ENCODE measurements around the gene SHOC2. TPM values are rescaled to one million over a fixed set of nuclear protein-coding genes. Genes with fewer than 3 reads are reported as not detected.

Gene SHOC2
- total RNA-seq = 22.6 and 24.4 TPM in 2 replicates

DNA sequence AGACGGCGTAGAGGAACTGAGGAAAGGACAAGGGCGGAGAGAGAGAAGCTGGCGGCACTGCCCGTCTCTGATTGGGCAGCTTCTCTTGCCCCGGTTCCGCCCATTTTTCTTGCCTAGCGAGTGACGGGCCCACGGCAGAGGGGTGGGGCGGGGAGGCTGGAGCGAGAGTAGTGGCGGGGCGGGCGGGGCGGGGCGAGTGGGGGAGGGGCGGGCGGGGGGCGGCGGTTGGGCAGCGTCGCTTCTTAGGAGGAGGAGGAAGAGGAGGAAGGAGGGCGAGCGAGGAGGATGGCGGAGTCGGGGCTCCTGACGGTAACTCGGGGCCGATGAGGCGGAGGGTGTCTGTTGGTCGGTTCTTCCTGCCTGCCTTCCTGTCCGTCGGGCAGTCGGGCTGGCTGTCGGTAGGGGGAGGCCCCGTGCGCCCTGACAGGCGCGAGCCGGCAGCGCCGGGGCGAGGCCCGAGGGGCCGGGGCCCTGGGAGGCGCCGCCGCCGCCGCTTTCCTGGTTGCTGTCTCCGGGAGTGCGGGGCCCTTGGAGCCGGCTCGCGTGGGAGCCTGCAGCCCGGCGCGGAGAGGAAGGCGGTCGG, at the start of gene SHOC2:
Gene SHOC2 (plus strand): TSS at position 256 of the 583 bp plus-strand sequence. CDS start 44,755 bp downstream, outside the sequence.
- H3K27me3 ChIP-seq (ENCODE audit: control insufficient read depth, insufficient read depth, low read length) = no peaks in the 10 kb centered on the region
- no peak for DNase-seq (ENCODE audit: low read depth)
- TF ChIP-seq CTCF (IDR thresholded peaks at IDR 0.05; ENCODE audit: insufficient read depth, low read length, poor library complexity, severe bottlenecking) = peak; percentile 15
- H3K36me3 ChIP-seq (ENCODE audit: control insufficient read depth, insufficient read depth, low read length) = no peaks in the 10 kb centered on the region
- H3K4me3 ChIP-seq (ENCODE audit: low read depth, low read length) = peak within 1 kb of the TSS; percentile 83

DNA sequence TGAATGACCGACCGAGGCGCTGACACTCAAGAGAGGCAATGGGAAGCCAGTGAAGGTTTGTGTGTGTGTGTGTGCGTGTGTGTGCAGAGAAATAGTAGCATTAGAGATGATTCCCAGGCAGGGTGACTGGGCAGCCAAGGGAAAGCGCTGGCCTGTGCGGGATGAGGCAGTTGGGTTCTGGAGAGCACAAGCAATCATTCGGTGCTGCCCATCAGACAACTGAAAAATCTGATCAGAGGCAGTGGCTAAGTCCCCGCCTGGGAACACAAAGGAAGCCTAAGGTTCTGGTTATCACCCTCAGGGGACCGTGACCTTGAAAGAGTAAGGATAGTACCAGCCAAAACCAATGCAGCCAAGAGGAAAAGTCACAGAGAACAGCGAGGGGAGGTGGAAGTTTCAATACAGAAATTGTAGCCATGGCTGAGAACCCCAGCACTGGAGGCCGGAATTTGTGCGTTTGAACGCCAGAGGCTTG, 48.5 kb upstream of the SHOC2 start:
- DNase-seq (ENCODE audit: low read depth) = no peak
- Histone ChIP-seq H3K4me3 (ENCODE audit: low read depth, low read length) (no peak overlapping the region), H3K27me3 (ENCODE audit: control insufficient read depth, insufficient read depth, low read length) (no peaks in the 10 kb centered on the region), H3K36me3 (ENCODE audit: control insufficient read depth, insufficient read depth, low read length) (no peaks in the 10 kb centered on the region)
- TF ChIP-seq CTCF (IDR thresholded peaks at IDR 0.05; ENCODE audit: insufficient read depth, low read length, poor library complexity, severe bottlenecking) = no peak

GRCh38 chr10:110871298-110872084, 47.9 kb upstream of the SHOC2 start, which contains the start of gene PDCD4:
Gene PDCD4 (plus strand): TSS chr10:110871928. CDS start chr10:110876028, 4,100 bp downstream.
- H3K27me3 ChIP-seq (ENCODE audit: control insufficient read depth, insufficient read depth, low read length) = no peaks in the 10 kb centered on the region
- no peaks in the 10 kb centered on the region for H3K36me3 ChIP-seq (ENCODE audit: control insufficient read depth, insufficient read depth, low read length)
- peak; percentile 77 for DNase-seq (ENCODE audit: low read depth)
- peak within 1 kb of the TSS; percentile 79 for H3K4me3 ChIP-seq (ENCODE audit: low read depth, low read length)
- TF ChIP-seq CTCF (IDR thresholded peaks at IDR 0.05; ENCODE audit: insufficient read depth, low read length, poor library complexity, severe bottlenecking) = no peak

DNA sequence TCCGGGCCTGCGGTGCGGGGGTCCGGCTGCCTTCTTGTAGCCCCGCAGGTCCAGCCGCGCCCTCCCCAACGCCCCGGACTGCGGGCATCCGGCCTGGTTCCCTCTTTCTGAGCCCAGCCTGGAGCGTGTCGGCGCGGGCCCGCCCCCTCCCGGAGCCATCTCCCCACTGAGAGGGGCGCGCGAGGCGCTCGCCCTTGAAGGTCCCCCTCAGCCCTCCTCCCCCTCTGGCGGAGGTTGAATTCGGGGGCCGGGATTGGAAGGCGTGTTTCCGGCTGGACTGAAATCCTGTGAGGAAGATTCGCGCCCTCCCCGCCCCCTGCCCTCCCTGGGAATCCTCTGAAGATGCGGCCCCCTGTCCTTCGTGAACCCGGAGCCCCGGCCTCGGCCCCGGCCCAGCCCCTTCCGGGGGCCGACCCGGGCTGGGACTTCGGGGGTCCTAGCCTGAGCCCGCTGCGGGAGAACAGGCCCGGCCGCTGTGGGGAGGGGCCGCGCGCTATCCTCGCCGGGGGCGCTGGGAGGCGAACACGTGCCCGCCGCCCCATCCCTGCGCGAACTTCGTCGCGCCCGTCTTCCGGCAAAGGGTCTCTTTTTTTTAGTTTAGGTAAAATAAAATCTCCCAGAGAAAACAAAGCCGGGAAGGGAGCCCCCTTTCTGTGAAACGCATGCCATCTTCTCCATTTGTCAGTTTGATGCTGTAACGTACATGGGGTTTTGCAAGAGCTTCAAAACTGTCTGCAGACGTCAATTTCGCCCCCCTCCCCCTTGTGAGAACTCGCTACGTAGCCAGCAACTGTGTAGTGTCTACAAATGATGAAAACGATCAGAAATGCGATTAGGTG, 47.0 kb upstream of the SHOC2 start:
- no peak for DNase-seq (ENCODE audit: low read depth)
- peak; percentile 30 for TF ChIP-seq CTCF (IDR thresholded peaks at IDR 0.05; ENCODE audit: insufficient read depth, low read length, poor library complexity, severe bottlenecking)
- H3K36me3 ChIP-seq (ENCODE audit: control insufficient read depth, insufficient read depth, low read length) = no peaks in the 10 kb centered on the region
- H3K27me3 ChIP-seq (ENCODE audit: control insufficient read depth, insufficient read depth, low read length) = no peaks in the 10 kb centered on the region
- H3K4me3 ChIP-seq (ENCODE audit: low read depth, low read length) = peak overlapping the region; percentile 79

- TF ChIP-seq CTCF (IDR thresholded peaks at IDR 0.05; ENCODE audit: insufficient read depth, low read length, poor library complexity, severe bottlenecking) = no peak
- H3K36me3 ChIP-seq (ENCODE audit: control insufficient read depth, insufficient read depth, low read length) = no peaks in the 10 kb centered on the region
- H3K27me3 ChIP-seq (ENCODE audit: control insufficient read depth, insufficient read depth, low read length) = no peaks in the 10 kb centered on the region
- no peak for DNase-seq (ENCODE audit: low read depth)
- H3K4me3 ChIP-seq (ENCODE audit: low read depth, low read length) = peak overlapping the region; percentile 79
Measured at GRCh38 chr10:110872984-110873923, 46.1 kb upstream of the SHOC2 start.

All from kidney epithelial cell (primary cell).